Loucy (cell line): Measurements from ENCODE around the gene LNP1.
"Not testable (repeated sequence)": the region's sequence is repeated elsewhere in the genome, so short reads cannot be mapped to it uniquely, and the experiment has no call there.

Experiments used
- EZH2phosphoT487 ChIP-seq: fragments of 200-600 bp; IDR thresholded peaks from 2 replicates; pipeline ENCODE4 v1.6.1; 2018; ENCODE audit warnings: antibody characterized with exemption, mild to moderate bottlenecking, moderate library complexity, borderline replicate concordance
- TF ChIP-seq, protein P1 (sequence below): fragments of 200-600 bp; sonication (generic); conservative IDR thresholded peaks from 2 replicates; pipeline ENCODE4 v1.5.1; 2014; ENCODE audit warnings: mild to moderate bottlenecking, antibody characterized with exemption, low read length

DNA sequence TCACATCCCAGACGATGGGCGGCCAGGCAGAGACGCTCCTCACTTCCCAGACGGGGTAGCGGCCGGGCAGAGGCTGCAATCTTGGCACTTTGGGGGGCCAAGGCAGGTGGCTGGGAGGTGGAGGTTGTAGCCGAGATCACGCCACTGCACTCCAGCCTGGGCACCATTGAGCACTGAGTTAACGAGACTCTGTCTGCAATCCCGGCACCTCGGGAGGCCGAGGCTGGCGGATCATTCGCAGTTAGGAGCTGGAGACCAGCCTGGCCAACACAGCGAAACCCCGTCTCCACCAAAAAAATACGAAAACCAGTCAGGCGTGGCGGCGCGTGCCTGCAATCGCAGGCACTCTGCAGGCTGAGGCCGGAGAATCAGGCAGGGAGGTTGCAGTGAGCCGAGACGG is 77.2 kb downstream of the LNP1 start:
- TF ChIP-seq, protein P1, sequence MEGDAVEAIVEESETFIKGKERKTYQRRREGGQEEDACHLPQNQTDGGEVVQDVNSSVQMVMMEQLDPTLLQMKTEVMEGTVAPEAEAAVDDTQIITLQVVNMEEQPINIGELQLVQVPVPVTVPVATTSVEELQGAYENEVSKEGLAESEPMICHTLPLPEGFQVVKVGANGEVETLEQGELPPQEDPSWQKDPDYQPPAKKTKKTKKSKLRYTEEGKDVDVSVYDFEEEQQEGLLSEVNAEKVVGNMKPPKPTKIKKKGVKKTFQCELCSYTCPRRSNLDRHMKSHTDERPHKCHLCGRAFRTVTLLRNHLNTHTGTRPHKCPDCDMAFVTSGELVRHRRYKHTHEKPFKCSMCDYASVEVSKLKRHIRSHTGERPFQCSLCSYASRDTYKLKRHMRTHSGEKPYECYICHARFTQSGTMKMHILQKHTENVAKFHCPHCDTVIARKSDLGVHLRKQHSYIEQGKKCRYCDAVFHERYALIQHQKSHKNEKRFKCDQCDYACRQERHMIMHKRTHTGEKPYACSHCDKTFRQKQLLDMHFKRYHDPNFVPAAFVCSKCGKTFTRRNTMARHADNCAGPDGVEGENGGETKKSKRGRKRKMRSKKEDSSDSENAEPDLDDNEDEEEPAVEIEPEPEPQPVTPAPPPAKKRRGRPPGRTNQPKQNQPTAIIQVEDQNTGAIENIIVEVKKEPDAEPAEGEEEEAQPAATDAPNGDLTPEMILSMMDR: not testable (repeated sequence)
- not testable (repeated sequence) for TF ChIP-seq EZH2phosphoT487
